Upper lobe of left lung (tissue), 4 donors: ENCODE data around the gene PLCB1.

Source experiments
- CTCF ChIP-seq, 6 experiments: fragments of 450-650 bp in 4 of 6; fragments of 200-600 bp in 2 of 6; sonication (generic) in 2 of 6; IDR thresholded peaks; one replicate each; pipeline ENCODE4 v1.5.1; 2016 to 2019; ENCODE audit warnings: antibody characterized with exemption in 6 of 6
- EP300 ChIP-seq, 4 donors: sonication (generic); formaldehyde crosslinking; IDR thresholded peaks; one replicate each; pipeline ENCODE4 v1.5.1; 2017; ENCODE audit warnings: antibody characterized with exemption in 4 of 4, control low read depth in 2 of 4
- POLR2A ChIP-seq, 4 donors: fragments of 450-650 bp; IDR thresholded peaks; one replicate each; pipeline ENCODE4 v1.5.1; 2016 to 2017; ENCODE audit warnings: antibody characterized with exemption in 4 of 4, mild to moderate bottlenecking in 2 of 4
- POLR2AphosphoS5 ChIP-seq, 2 donors: sonication (generic); formaldehyde crosslinking; IDR thresholded peaks; one replicate each; pipeline ENCODE4 v1.5.1; 2017; ENCODE audit warnings: antibody characterized with exemption in 2 of 2

DNA sequence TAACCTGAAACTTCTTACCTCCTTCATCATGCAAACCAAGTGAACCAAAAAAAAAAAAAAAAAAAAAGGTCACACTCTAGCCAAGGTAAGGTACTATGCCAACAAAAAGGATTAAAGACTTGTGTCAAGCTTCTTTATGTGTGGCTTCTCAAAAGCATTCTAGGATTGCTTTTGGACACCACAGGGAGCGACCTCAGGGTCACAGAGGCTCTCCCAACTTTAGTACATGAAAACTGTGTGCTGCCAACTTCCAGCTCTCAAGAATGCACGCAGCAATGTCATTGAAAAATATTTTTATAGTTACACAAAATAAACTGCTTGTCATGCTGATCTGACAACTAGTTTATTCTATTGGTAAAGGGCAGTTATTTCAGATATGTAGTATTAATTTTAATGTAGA lies 243.8 kb downstream of the PLCB1 start:
- no peak for TF ChIP-seq CTCF (IDR thresholded peaks at IDR 0.05)
- TF ChIP-seq POLR2AphosphoS5 (IDR thresholded peaks at IDR 0.05), result no peak
- no peak for TF ChIP-seq POLR2A (IDR thresholded peaks at IDR 0.05)
- TF ChIP-seq EP300 (IDR thresholded peaks at IDR 0.05), result no peak
